GM18502 (cell line): Measurements from ENCODE around the gene ARHGAP32.
"Not testable (repeated sequence)": the region's sequence is repeated elsewhere in the genome, so short reads cannot be mapped to it uniquely, and the experiment has no call there.

ENCODE experiments used
- ATAC-seq: cut with Tn5 transposase; IDR thresholded peaks from one replicate; pipeline ENCODE4 v1.9.1; 2021; ENCODE audit warnings: mild to moderate bottlenecking; ENCODE audit not compliant: unreplicated experiment, poor library complexity

The ARHGAP32 gene

GRCh38 chr11:129204150-129204838, 12.2 kb upstream of the ARHGAP32 start:
- ATAC-seq, result no peak

- ATAC-seq, result no peak
Measured at GRCh38 chr11:129202646-129203045, 10.5 kb upstream of the ARHGAP32 start.

GRCh38 chr11:129195682-129196081, 3.6 kb upstream of the ARHGAP32 start:
- no peak for ATAC-seq

GRCh38 chr11:129191649-129192048, 476 bp downstream of the ARHGAP32 start:
- no peak for ATAC-seq

GRCh38 chr11:129190087-129190486, 2.0 kb downstream of the ARHGAP32 start:
- ATAC-seq, result no peak

GRCh38 chr11:129189646-129190045, 2.5 kb downstream of the ARHGAP32 start:
- ATAC-seq, result no peak

- ATAC-seq, result not testable (repeated sequence)
Measured at GRCh38 chr11:129185082-129185481, 7.0 kb downstream of the ARHGAP32 start.

GRCh38 chr11:129184581-129184980, 7.5 kb downstream of the ARHGAP32 start:
- no peak for ATAC-seq

- no peak for ATAC-seq
Measured at GRCh38 chr11:129167315-129167714, 24.8 kb downstream of the ARHGAP32 start.

- ATAC-seq, result no peak
Measured at GRCh38 chr11:129163714-129164164, 28.4 kb downstream of the ARHGAP32 start.

- not testable (repeated sequence) for ATAC-seq
Measured at GRCh38 chr11:129157080-129157479, 35.0 kb downstream of the ARHGAP32 start.

GRCh38 chr11:129155745-129156144, 36.4 kb downstream of the ARHGAP32 start:
- ATAC-seq, result no peak

- no peak for ATAC-seq
Measured at GRCh38 chr11:129148487-129148886, 43.6 kb downstream of the ARHGAP32 start.

- ATAC-seq, result no peak
Measured at GRCh38 chr11:129146191-129146590, 45.9 kb downstream of the ARHGAP32 start.

GRCh38 chr11:129145276-129145675, 46.8 kb downstream of the ARHGAP32 start:
- no peak for ATAC-seq

- no peak for ATAC-seq
Measured at GRCh38 chr11:129144256-129144655, 47.9 kb downstream of the ARHGAP32 start.

- no peak for ATAC-seq
Measured at GRCh38 chr11:129143335-129143734, 48.8 kb downstream of the ARHGAP32 start.

- ATAC-seq, result no peak
Measured at GRCh38 chr11:129141748-129142523, 50.2 kb downstream of the ARHGAP32 start.

- ATAC-seq, result no peak
Measured at GRCh38 chr11:129131316-129131715, 60.8 kb downstream of the ARHGAP32 start.

- ATAC-seq, result not testable (repeated sequence)
Measured at GRCh38 chr11:129128881-129129620, 63.1 kb downstream of the ARHGAP32 start.

GRCh38 chr11:129119036-129119435, 73.1 kb downstream of the ARHGAP32 start:
- no peak for ATAC-seq
